Activated naive CD8-positive, alpha-beta T cell treated with anti-CD3 and anti-CD28 coated beads, Interleukin-2, amount 50 U/mL, for 24 hours (primary cell): Measurements from ENCODE around the gene GBX1.

Experiments used
- ATAC-seq: fragments of 150-1000 bp; cut with Tn5 transposase; one replicate; pipeline ENCODE4 v1.10.0; 2021
- DNase-seq: peaks from one replicate; pipeline ENCODE4 v3.0.0; 2021
- H3K27ac Mint-ChIP-seq: one replicate; pipeline ENCODE4 v1.8.0; 2021; ENCODE audit warnings: mild to moderate bottlenecking, mixed read lengths
- H3K27me3 Mint-ChIP-seq: one replicate; pipeline ENCODE4 v1.8.0; 2021; ENCODE audit warnings: mixed read lengths
- H3K36me3 Mint-ChIP-seq: one replicate; pipeline ENCODE4 v1.8.0; 2021; ENCODE audit warnings: low read depth, mixed read lengths
- H3K4me1 Mint-ChIP-seq: one replicate; pipeline ENCODE4 v1.8.0; 2021; ENCODE audit warnings: mixed read lengths
- H3K4me3 Mint-ChIP-seq: one replicate; pipeline ENCODE4 v1.8.0; 2021; ENCODE audit warnings: mild to moderate bottlenecking, moderate library complexity, mixed read lengths
- H3K9me3 Mint-ChIP-seq: one replicate; pipeline ENCODE4 v1.8.0; 2021; ENCODE audit warnings: mixed read lengths

The GBX1 gene

GRCh38 chr7:151141855-151142685 lies 25.4 kb downstream of the GBX1 start:
- no peaks in the 10 kb centered on the region for H3K4me1 Mint-ChIP-seq
- ATAC-seq, result no peak

GRCh38 chr7:151141311-151141854 lies 26.1 kb downstream of the GBX1 start:
- ATAC-seq, result no peak
- no peak for DNase-seq
- no peaks in the 10 kb centered on the region for H3K27me3 Mint-ChIP-seq
- no peak overlapping the region for H3K4me3 Mint-ChIP-seq
- no peaks in the 10 kb centered on the region for H3K4me1 Mint-ChIP-seq
- H3K9me3 Mint-ChIP-seq, result no peaks in the 10 kb centered on the region
- no peak overlapping the region for H3K27ac Mint-ChIP-seq
- H3K36me3 Mint-ChIP-seq, result peaks cover 2% of the 10 kb centered on the region

More at GRCh38 chr7:151141855-151142685, 25.4 kb downstream of the GBX1 start:
- Mint-ChIP-seq H3K9me3 (no peaks in the 10 kb centered on the region), H3K27me3 (no peaks in the 10 kb centered on the region), H3K4me3 (no peak overlapping the region), H3K36me3 (peaks cover 2% of the 10 kb centered on the region), H3K27ac (no peak overlapping the region)
- no peak for DNase-seq

- Mint-ChIP-seq H3K4me3 (no peak overlapping the region), H3K27ac (no peak overlapping the region), H3K36me3 (peaks cover 2% of the 10 kb centered on the region), H3K9me3 (no peaks in the 10 kb centered on the region), H3K4me1 (no peaks in the 10 kb centered on the region), H3K27me3 (no peaks in the 10 kb centered on the region)
- ATAC-seq (no peak), DNase-seq (no peak)
These were observed 26.7 kb downstream of the GBX1 start for GRCh38 chr7:151140826-151141225.

GRCh38 chr7:151139791-151140190 lies 27.7 kb downstream of the GBX1 start:
- no peaks in the 10 kb centered on the region for H3K4me1 Mint-ChIP-seq
- DNase-seq (no peak), ATAC-seq (no peak)
- H3K27ac Mint-ChIP-seq, result no peak overlapping the region
- peaks cover 2% of the 10 kb centered on the region for H3K36me3 Mint-ChIP-seq
- H3K4me3 Mint-ChIP-seq, result no peak overlapping the region
- H3K9me3 Mint-ChIP-seq, result no peaks in the 10 kb centered on the region
- no peaks in the 10 kb centered on the region for H3K27me3 Mint-ChIP-seq

GRCh38 chr7:151139071-151139790 lies 28.3 kb downstream of the GBX1 start:
- Mint-ChIP-seq H3K4me1 (no peaks in the 10 kb centered on the region), H3K27ac (no peak overlapping the region), H3K27me3 (no peaks in the 10 kb centered on the region), H3K9me3 (no peaks in the 10 kb centered on the region), H3K4me3 (no peak overlapping the region), H3K36me3 (peaks cover under 1% of the 10 kb centered on the region)
- DNase-seq, result no peak
- ATAC-seq, result no peak

GRCh38 chr7:151138153-151138851 lies 29.2 kb downstream of the GBX1 start:
- no peak for DNase-seq
- Mint-ChIP-seq H3K4me3 (no peak overlapping the region), H3K9me3 (no peaks in the 10 kb centered on the region), H3K27ac (no peak overlapping the region), H3K4me1 (no peaks in the 10 kb centered on the region), H3K36me3 (no peaks in the 10 kb centered on the region), H3K27me3 (no peaks in the 10 kb centered on the region)
- no peak for ATAC-seq

- Mint-ChIP-seq H3K36me3 (no peaks in the 10 kb centered on the region), H3K4me1 (no peaks in the 10 kb centered on the region), H3K9me3 (no peaks in the 10 kb centered on the region), H3K4me3 (no peak overlapping the region), H3K27ac (no peak overlapping the region), H3K27me3 (no peaks in the 10 kb centered on the region)
- DNase-seq (no peak), ATAC-seq (no peak)
These were observed 29.7 kb downstream of the GBX1 start for GRCh38 chr7:151137791-151138152.

- ATAC-seq (no peak), DNase-seq (no peak)
- no peak overlapping the region for H3K27ac Mint-ChIP-seq
- H3K27me3 Mint-ChIP-seq, result no peaks in the 10 kb centered on the region
- H3K36me3 Mint-ChIP-seq, result no peaks in the 10 kb centered on the region
- H3K4me1 Mint-ChIP-seq, result no peaks in the 10 kb centered on the region
- no peaks in the 10 kb centered on the region for H3K9me3 Mint-ChIP-seq
- H3K4me3 Mint-ChIP-seq, result no peak overlapping the region
These were observed 30.3 kb downstream of the GBX1 start for GRCh38 chr7:151137076-151137675.

- Mint-ChIP-seq H3K27ac (no peak overlapping the region), H3K36me3 (no peaks in the 10 kb centered on the region), H3K4me1 (no peaks in the 10 kb centered on the region), H3K27me3 (no peaks in the 10 kb centered on the region), H3K9me3 (no peaks in the 10 kb centered on the region), H3K4me3 (no peak overlapping the region)
- DNase-seq, result no peak
- no peak for ATAC-seq
These were observed 31.3 kb downstream of the GBX1 start for GRCh38 chr7:151135866-151136843.

GRCh38 chr7:151135525-151135845 lies 32.0 kb downstream of the GBX1 start:
- ATAC-seq (no peak), DNase-seq (no peak)
- no peaks in the 10 kb centered on the region for H3K9me3 Mint-ChIP-seq
- no peaks in the 10 kb centered on the region for H3K27me3 Mint-ChIP-seq
- no peak overlapping the region for H3K27ac Mint-ChIP-seq
- no peaks in the 10 kb centered on the region for H3K4me1 Mint-ChIP-seq
- H3K36me3 Mint-ChIP-seq, result no peaks in the 10 kb centered on the region
- H3K4me3 Mint-ChIP-seq, result no peak overlapping the region

GRCh38 chr7:151134743-151135524 lies 32.6 kb downstream of the GBX1 start:
- Mint-ChIP-seq H3K4me1 (no peaks in the 10 kb centered on the region), H3K27ac (no peak overlapping the region), H3K36me3 (no peaks in the 10 kb centered on the region), H3K9me3 (no peaks in the 10 kb centered on the region), H3K4me3 (no peak overlapping the region), H3K27me3 (no peaks in the 10 kb centered on the region)
- ATAC-seq (no peak), DNase-seq (no peak)

GRCh38 chr7:151133986-151134742 lies 33.3 kb downstream of the GBX1 start:
- H3K27ac Mint-ChIP-seq, result no peak overlapping the region
- H3K27me3 Mint-ChIP-seq, result no peaks in the 10 kb centered on the region
- H3K4me1 Mint-ChIP-seq, result no peaks in the 10 kb centered on the region
- ATAC-seq (no peak), DNase-seq (no peak)
- H3K36me3 Mint-ChIP-seq, result no peaks in the 10 kb centered on the region
- H3K9me3 Mint-ChIP-seq, result no peaks in the 10 kb centered on the region
- H3K4me3 Mint-ChIP-seq, result no peak overlapping the region
